A673 (cell line): ENCODE measurements around the gene BABAM2. TPM values are rescaled to one million over a fixed set of nuclear protein-coding genes. Genes with fewer than 3 reads are reported as not detected.

ENCODE experiments used
- BruUV-seq: library from RNA; stranded (reverse); fragments of 400-500 nt; replicated peaks from 2 replicates; lab custom pipeline; 2021; lab: Mats Ljungman, UMichigan
- CTCF ChIA-PET: fragments of 300-600 bp; sonication (Branson Sonifier 250); formaldehyde crosslinking; loops from one replicate; lab custom pipeline; 2022; ENCODE audit warnings: antibody characterized with exemption; lab: Charles Lee
- POLR2A ChIA-PET: fragments of 300-600 bp; sonication (Branson Sonifier 250); formaldehyde crosslinking; loops from one replicate; lab custom pipeline; 2022; ENCODE audit warnings: antibody characterized with exemption; ENCODE audit not compliant: low non-redundant PET; lab: Charles Lee
- DNase-seq: peaks from one replicate; pipeline ENCODE4 v3.0.0-alpha.2; 2015; ENCODE audit warnings: low spot score
- H3K27ac ChIP-seq: fragments of 200-600 bp; sonication (generic); 2 replicates; pipeline ENCODE4 v1.5.1; 2016; ENCODE audit warnings: mixed run types, low read depth, mild to moderate bottlenecking, mixed read lengths, antibody characterized with exemption, low read length; ENCODE audit not compliant: poor library complexity, severe bottlenecking
- H3K27me3 ChIP-seq: fragments of 200-600 bp; sonication (generic); replicated peaks from 2 replicates; pipeline ENCODE4 v1.6.1; 2017; ENCODE audit warnings: mixed run types, low read depth, mild to moderate bottlenecking, mixed read lengths, antibody characterized with exemption, low read length; ENCODE audit not compliant: insufficient read depth, poor library complexity
- H3K36me3 ChIP-seq: fragments of 200-600 bp; sonication (generic); 2 replicates; pipeline ENCODE4 v1.6.1; 2016; ENCODE audit warnings: mixed run types, mild to moderate bottlenecking, mixed read lengths, antibody characterized with exemption, low read length; ENCODE audit not compliant: insufficient read depth, poor library complexity, severe bottlenecking
- H3K4me1 ChIP-seq: fragments of 200-600 bp; sonication (generic); 2 replicates; pipeline ENCODE4 v1.6.1; 2017; ENCODE audit warnings: mixed run types, mild to moderate bottlenecking, mixed read lengths, antibody characterized with exemption, low read length; ENCODE audit not compliant: insufficient read depth, poor library complexity, severe bottlenecking
- H3K4me3 ChIP-seq: fragments of 200-600 bp; sonication (generic); 2 replicates; pipeline ENCODE4 v1.5.1; 2016; ENCODE audit warnings: low read depth, mixed run types, mild to moderate bottlenecking, mixed read lengths, low read length; ENCODE audit not compliant: poor library complexity, severe bottlenecking
- H3K9me3 ChIP-seq: fragments of 200-600 bp; sonication (generic); 2 replicates; pipeline ENCODE4 v1.6.1; 2016; ENCODE audit warnings: mixed run types, low read depth, mild to moderate bottlenecking, mixed read lengths, antibody characterized with exemption, low read length; ENCODE audit not compliant: poor library complexity, severe bottlenecking
- CTCF ChIP-seq: fragments of 300-800, 200-600 bp; sonication (generic); conservative IDR thresholded peaks from 2 replicates; pipeline ENCODE4 v1.5.1; 2017; ENCODE audit warnings: low read depth, mild to moderate bottlenecking, antibody characterized with exemption, low read length, moderate library complexity, mixed read lengths
- EZH2 ChIP-seq: fragments of 200-600 bp; sonication (generic); IDR thresholded peaks from 2 replicates; pipeline ENCODE4 v1.6.1; 2017; ENCODE audit warnings: borderline replicate concordance, low read depth, mild to moderate bottlenecking, mixed read lengths, antibody characterized with exemption, low read length; ENCODE audit not compliant: poor library complexity, severe bottlenecking
- intact Hi-C: fragments of 100-400 bp; cut with micrococcal nuclease; formaldehyde crosslinking; loops from one replicate; pipeline ENCODE4 v1.10.0; 2022; ENCODE audit not compliant: unreplicated experiment
- total RNA-seq: library from RNA; stranded (reverse); gene quantifications from 2 replicates; pipeline ENCODE4 v1.2.3, GENCODE V29; 2021

The BABAM2 gene
- total RNA-seq, 1 experiment from 2014 or later: 21.8 TPM

GRCh38 chr2:27891673-27892105 lies 1.2 kb downstream of the BABAM2 start:
- Histone ChIP-seq H3K36me3 (no peaks in the 10 kb centered on the region), H3K4me3 (no peak overlapping the region), H3K4me1 (peaks cover 4% of the 10 kb centered on the region), H3K9me3 (no peaks in the 10 kb centered on the region), H3K27ac (no peak overlapping the region), H3K27me3 (no peaks in the 10 kb centered on the region)
- CTCF ChIA-PET: no interaction called here
- BruUV-seq: no TSS peak
- POLR2A ChIA-PET: no interaction called here
- no peak for TF ChIP-seq EZH2
- TF ChIP-seq CTCF: no peak
- intact Hi-C loops: loop anchor here (5.0 kb wide), 1 partner anchor 501 kb away; the partner anchor contains the start of gene FOSL2
- no peak for DNase-seq

GRCh38 chr2:27893006-27893405 lies 2.5 kb downstream of the BABAM2 start:
- ChIA-PET POLR2A (no interaction called here), CTCF (no interaction called here)
- Histone ChIP-seq H3K27me3 (no peaks in the 10 kb centered on the region), H3K27ac (no peak overlapping the region), H3K4me1 (peaks cover 4% of the 10 kb centered on the region), H3K9me3 (no peaks in the 10 kb centered on the region), H3K36me3 (no peaks in the 10 kb centered on the region), H3K4me3 (no peak overlapping the region)
- intact Hi-C loops: loop anchor here (5.0 kb wide), 1 partner anchor 499 kb away; the partner anchor contains the start of gene FOSL2
- TF ChIP-seq EZH2 (no peak), CTCF (no peak)
- DNase-seq: no peak
- BruUV-seq: no TSS peak

DNA sequence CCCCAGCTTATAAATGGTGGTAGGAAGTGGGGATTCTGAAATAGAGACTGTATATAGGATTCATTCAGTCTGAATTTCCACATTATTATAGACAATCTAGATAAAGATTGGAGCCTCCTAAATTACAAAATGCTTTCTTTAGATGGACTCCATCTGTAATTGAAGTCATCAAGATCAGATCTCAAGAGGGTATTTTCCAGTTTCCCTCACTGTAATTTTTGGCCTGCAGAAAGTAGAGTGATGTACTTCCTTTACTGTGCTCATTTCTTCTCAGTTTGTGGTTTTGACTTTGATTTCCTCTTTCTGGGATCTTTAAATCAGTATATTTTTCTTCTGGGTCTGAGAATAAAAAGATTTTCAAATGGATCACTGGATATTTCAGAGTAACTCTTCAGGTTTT lies 7.2 kb downstream of the BABAM2 start:
- Histone ChIP-seq H3K36me3 (no peaks in the 10 kb centered on the region), H3K27ac (no peak overlapping the region), H3K4me1 (no peaks in the 10 kb centered on the region), H3K4me3 (no peak overlapping the region), H3K9me3 (no peaks in the 10 kb centered on the region), H3K27me3 (no peaks in the 10 kb centered on the region)
- CTCF ChIA-PET: no interaction called here
- intact Hi-C loops: no loop called here
- POLR2A ChIA-PET: no interaction called here
- TF ChIP-seq CTCF: no peak
- TF ChIP-seq EZH2: no peak
- DNase-seq: no peak
- no TSS peak for BruUV-seq
